ENCODE data around the gene RXFP2. TPM values are rescaled to one million over a fixed set of nuclear protein-coding genes. Genes with fewer than 3 reads are reported as not detected.
A peak's percentile ranks its signal among the peaks of the same experiment; 100 is the strongest.

Gene RXFP2
- total and polyA plus RNA-seq, 7 donors = not detected

DNA sequence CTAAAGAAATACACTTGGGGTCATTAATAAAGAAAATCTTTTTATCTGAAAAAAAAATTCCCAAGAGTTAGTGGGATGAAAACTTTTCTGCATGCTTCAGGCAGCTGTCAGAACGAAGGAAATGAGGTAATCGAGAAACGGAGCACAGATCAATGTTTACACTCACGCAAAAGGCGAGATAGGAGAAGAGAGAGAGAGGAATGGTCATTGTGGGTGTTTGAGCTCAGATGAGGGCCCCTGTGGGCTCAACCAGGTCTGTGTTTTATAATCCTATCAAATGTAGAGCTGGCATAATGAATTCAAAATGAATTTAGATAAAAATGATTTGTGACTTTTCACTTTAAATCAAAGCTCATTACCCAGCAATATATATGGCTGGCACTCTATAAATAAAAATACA is 6.3 kb upstream of the RXFP2 start:
- 6 to 35% methylated on average over 5 of the region's 5 CpGs for WGBS, 2 donors
- Histone ChIP-seq H3K27ac (no peak overlapping the region), H3K4me1 (no peaks in the 10 kb centered on the region), H3K4me3 (no peak overlapping the region), H3K27me3 (no peaks in the 10 kb centered on the region), H3K9me3 (no peaks in the 10 kb centered on the region), H3K36me3 (no peaks in the 10 kb centered on the region)
- DNase-seq = no peak
- no peak for TF ChIP-seq EP300 (IDR thresholded peaks at IDR 0.05)
- no peak for TF ChIP-seq POLR2A (IDR thresholded peaks at IDR 0.05)
- TF ChIP-seq, protein P1, sequence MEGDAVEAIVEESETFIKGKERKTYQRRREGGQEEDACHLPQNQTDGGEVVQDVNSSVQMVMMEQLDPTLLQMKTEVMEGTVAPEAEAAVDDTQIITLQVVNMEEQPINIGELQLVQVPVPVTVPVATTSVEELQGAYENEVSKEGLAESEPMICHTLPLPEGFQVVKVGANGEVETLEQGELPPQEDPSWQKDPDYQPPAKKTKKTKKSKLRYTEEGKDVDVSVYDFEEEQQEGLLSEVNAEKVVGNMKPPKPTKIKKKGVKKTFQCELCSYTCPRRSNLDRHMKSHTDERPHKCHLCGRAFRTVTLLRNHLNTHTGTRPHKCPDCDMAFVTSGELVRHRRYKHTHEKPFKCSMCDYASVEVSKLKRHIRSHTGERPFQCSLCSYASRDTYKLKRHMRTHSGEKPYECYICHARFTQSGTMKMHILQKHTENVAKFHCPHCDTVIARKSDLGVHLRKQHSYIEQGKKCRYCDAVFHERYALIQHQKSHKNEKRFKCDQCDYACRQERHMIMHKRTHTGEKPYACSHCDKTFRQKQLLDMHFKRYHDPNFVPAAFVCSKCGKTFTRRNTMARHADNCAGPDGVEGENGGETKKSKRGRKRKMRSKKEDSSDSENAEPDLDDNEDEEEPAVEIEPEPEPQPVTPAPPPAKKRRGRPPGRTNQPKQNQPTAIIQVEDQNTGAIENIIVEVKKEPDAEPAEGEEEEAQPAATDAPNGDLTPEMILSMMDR (IDR thresholded peaks at IDR 0.05) = no peak
- no peak for TF ChIP-seq POLR2AphosphoS5 (IDR thresholded peaks at IDR 0.05)
- intact Hi-C loops (cut with DNase I) = no loop called here

DNA sequence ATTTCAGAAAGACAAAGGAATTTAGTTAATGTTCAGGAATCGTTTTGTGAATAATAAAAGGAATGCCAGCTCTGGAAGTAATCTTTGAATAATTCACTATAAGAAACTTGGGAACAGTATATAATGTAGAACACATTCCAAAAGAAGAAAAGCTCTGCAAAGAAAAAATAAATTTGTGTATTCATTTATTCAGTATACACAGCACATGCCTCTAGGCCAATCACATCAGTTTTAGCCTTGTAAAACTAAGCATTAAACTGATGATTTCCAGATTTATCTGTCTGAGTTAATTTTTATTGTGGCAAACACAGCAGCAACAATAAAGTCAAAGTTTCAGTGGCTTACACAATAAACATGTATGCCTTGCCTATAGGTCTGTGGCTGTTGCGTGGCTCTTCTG is 5.7 kb upstream of the RXFP2 start:
- 48 to 79% methylated on average over 2 of the region's 2 CpGs for WGBS, 2 donors
- no peak for DNase-seq
- Histone ChIP-seq H3K9me3 (no peaks in the 10 kb centered on the region), H3K4me1 (no peaks in the 10 kb centered on the region), H3K27ac (no peak overlapping the region), H3K27me3 (no peaks in the 10 kb centered on the region), H3K4me3 (no peak overlapping the region), H3K36me3 (no peaks in the 10 kb centered on the region)
- TF ChIP-seq, protein P1 (IDR thresholded peaks at IDR 0.05) = no peak
- no peak for TF ChIP-seq EP300 (IDR thresholded peaks at IDR 0.05)
- intact Hi-C loops (cut with DNase I) = no loop called here

DNA sequence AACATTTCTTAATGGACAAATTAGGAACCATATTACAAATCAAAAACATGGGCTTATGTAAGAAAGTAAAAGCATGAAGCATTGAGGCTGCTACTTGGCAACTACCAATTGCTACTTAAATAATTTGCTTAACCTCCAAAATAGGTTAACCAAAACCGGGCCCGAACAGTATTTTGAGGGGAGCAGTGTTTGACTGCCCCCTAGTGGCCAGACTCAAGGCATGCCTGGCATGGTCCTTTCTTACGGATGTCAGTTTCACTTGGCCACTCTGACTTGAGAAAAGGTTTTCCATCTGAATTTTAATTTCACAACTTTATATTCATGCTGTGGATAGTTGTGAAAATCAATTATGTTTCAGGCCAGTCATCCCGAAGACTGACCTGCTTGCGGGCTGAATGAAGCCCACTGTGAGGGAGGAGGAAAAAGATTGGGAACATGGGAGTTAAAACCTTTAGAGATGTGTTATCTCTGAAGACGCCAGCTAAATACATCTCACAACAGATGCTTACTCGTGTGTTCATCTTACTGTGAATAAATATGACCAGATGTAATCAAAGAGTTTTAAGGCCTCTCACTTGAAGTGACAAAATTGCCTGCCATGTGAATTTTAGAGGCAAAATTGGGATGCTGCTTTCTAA is 2.9 kb downstream of the RXFP2 start:
- Histone ChIP-seq H3K27ac (no peak overlapping the region), H3K27me3 (no peaks in the 10 kb centered on the region), H3K4me1 (no peaks in the 10 kb centered on the region), H3K4me3 (no peak overlapping the region), H3K9me3 (no peaks in the 10 kb centered on the region), H3K36me3 (no peaks in the 10 kb centered on the region)
- TF ChIP-seq EP300 (IDR thresholded peaks at IDR 0.05) = no peak
- TF ChIP-seq, protein P1 (IDR thresholded peaks at IDR 0.05) = peak in 3 of 4 experiments; percentile 64 to 95 (median 76)
- no peak for TF ChIP-seq POLR2AphosphoS5 (IDR thresholded peaks at IDR 0.05)
- DNase-seq = peak; percentile 77
- intact Hi-C loops (cut with DNase I) = loop anchor here (5.0 kb wide), 2 partner anchors 310 to 505 kb away; no protein-coding TSS in a partner anchor
- 11 to 16% methylated on average over 7 of the region's 7 CpGs for WGBS, 2 donors

DNA sequence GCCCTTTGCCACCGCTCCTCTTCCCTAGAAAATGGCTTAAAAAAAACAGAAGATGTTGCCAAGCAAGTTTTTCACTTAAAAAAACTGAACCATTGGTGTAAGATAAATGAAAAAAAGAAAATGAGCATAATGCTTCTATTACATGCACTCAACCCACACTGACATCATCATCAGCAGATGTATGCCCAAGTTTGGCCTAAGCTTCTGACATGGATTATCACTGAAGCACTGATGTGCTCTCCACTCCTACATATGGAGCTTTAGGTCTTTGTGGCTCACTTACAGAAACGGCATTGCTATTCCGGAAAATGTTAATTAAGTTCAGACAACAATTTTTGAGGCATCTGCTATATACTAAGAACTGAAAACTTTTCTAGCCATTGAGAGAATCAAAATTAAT is 8.0 kb downstream of the RXFP2 start:
- no peaks in the 10 kb centered on the region for H3K36me3 ChIP-seq
- no peaks in the 10 kb centered on the region for H3K27me3 ChIP-seq
- TF ChIP-seq POLR2AphosphoS5 (IDR thresholded peaks at IDR 0.05) (no peak), EP300 (IDR thresholded peaks at IDR 0.05) (no peak), POLR2A (IDR thresholded peaks at IDR 0.05) (no peak)
- intact Hi-C loops (cut with DNase I) = no loop called here
- H3K27ac ChIP-seq = no peak overlapping the region
- H3K9me3 ChIP-seq = no peaks in the 10 kb centered on the region
- WGBS, 2 donors = 85 to 91% methylated on average over 3 of the region's 3 CpGs
- H3K4me3 ChIP-seq = no peak overlapping the region
- no peak for DNase-seq
- H3K4me1 ChIP-seq = no peaks in the 10 kb centered on the region

DNA sequence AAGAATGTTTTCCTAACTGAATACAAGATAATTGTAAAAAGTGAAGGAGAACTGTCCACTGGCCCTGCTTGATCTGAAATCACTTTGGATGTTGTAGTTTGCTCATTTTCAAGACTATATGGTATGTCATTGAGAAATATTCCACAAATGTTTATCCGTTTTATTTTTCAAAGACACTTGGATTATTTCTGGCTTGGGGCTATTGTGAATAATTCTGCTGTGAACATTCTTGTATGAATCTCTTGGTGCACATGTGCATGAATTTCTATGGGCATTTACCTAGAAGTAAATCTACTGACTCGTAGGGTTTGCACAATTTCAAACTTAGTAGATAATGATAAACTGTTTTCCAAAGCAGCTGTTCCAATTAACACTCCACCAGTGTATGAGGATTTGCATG is 8.6 kb downstream of the RXFP2 start:
- DNase-seq = no peak
- WGBS, 2 donors = 77 to 89% methylated on average over 2 of the region's 2 CpGs
- intact Hi-C loops (cut with DNase I) = no loop called here
- TF ChIP-seq EP300 (IDR thresholded peaks at IDR 0.05) = no peak
- TF ChIP-seq, protein P1 (IDR thresholded peaks at IDR 0.05) = no peak
- TF ChIP-seq POLR2AphosphoS5 (IDR thresholded peaks at IDR 0.05) = no peak
- no peak for TF ChIP-seq POLR2A (IDR thresholded peaks at IDR 0.05)
- H3K27me3 ChIP-seq = no peaks in the 10 kb centered on the region
- H3K4me1 ChIP-seq = no peaks in the 10 kb centered on the region
- H3K36me3 ChIP-seq = no peaks in the 10 kb centered on the region
- H3K9me3 ChIP-seq = no peaks in the 10 kb centered on the region
- H3K4me3 ChIP-seq = no peak overlapping the region
- H3K27ac ChIP-seq = no peak overlapping the region
